Stimulated activated CD4-positive, alpha-beta T cell treated with anti-CD3 and anti-CD28 coated beads, Interleukin-2, amount 100 ng/mL, for 48 hours (primary cell): ENCODE data around the gene METRN.

Experiments
- DNase-seq, 2 donors: peaks; one replicate each; pipeline ENCODE4 v3.0.0-alpha.2; 2020

The METRN gene

GRCh38 chr16:693364-693763 lies 21.6 kb upstream of the METRN start:
- no peak for DNase-seq

GRCh38 chr16:693766-694165 lies 21.2 kb upstream of the METRN start:
- DNase-seq = no peak

GRCh38 chr16:694187-694862 lies 20.6 kb upstream of the METRN start:
- no peak for DNase-seq

- no peak for DNase-seq
Observed at GRCh38 chr16:694863-695354, 20.0 kb upstream of the METRN start.

- DNase-seq = peak; percentile 57 to 69
Observed at GRCh38 chr16:695355-696089, 19.4 kb upstream of the METRN start.

- DNase-seq = no peak
Observed at GRCh38 chr16:698911-699671, 15.8 kb upstream of the METRN start.

GRCh38 chr16:700684-701584 lies 14.0 kb upstream of the METRN start:
- DNase-seq = peak in 1 of 2 donors; percentile 51

GRCh38 chr16:702341-702740 lies 12.6 kb upstream of the METRN start:
- DNase-seq = no peak

GRCh38 chr16:703406-703805 lies 11.5 kb upstream of the METRN start:
- no peak for DNase-seq

- DNase-seq = no peak
Observed at GRCh38 chr16:704047-704446, 10.9 kb upstream of the METRN start.

GRCh38 chr16:704552-705380 lies 10.2 kb upstream of the METRN start:
- no peak for DNase-seq

GRCh38 chr16:705431-706188 lies 9.3 kb upstream of the METRN start, which contains the start of gene FBXL16:
Gene FBXL16, minus strand, starts transcription at chr16:705801. Its CDS starts 8,396 bp downstream, at chr16:697405.
- no peak for DNase-seq

GRCh38 chr16:706189-707061 lies 8.5 kb upstream of the METRN start:
- no peak for DNase-seq

GRCh38 chr16:707062-707538 lies 7.8 kb upstream of the METRN start:
- no peak for DNase-seq

- DNase-seq = no peak
Observed at GRCh38 chr16:708019-708418, 6.9 kb upstream of the METRN start.

- DNase-seq = no peak
Observed at GRCh38 chr16:708959-709358, 6.0 kb upstream of the METRN start.

GRCh38 chr16:709566-710499 lies 5.1 kb upstream of the METRN start:
- DNase-seq = no peak

- DNase-seq = no peak
Observed at GRCh38 chr16:710500-711075, 4.3 kb upstream of the METRN start.
